Mesendoderm (in vitro differentiated cells): Measurements from ENCODE around the gene OR2T12. TPM values are rescaled to one million over a fixed set of nuclear protein-coding genes. Genes with fewer than 3 reads are reported as not detected.
"Not testable (repeated sequence)": the region's sequence is repeated elsewhere in the genome, so short reads cannot be mapped to it uniquely, and the experiment has no call there.

Source experiments
- DNase-seq: peaks from one replicate; pipeline ENCODE4 v3.0.0; 2013
- H2AK5ac ChIP-seq: 2 replicates; pipeline ENCODE4 v1.6.1; 2013; ENCODE audit warnings: low read length, inconsistent platforms
- H2BK120ac ChIP-seq: 2 replicates; pipeline ENCODE4 v1.6.1; 2013; ENCODE audit warnings: low read depth, mild to moderate bottlenecking, low read length, moderate library complexity, mixed read lengths
- H2BK15ac ChIP-seq: replicated peaks from 2 replicates; pipeline ENCODE4 v1.6.1; 2013; ENCODE audit warnings: low read depth, mild to moderate bottlenecking, moderate library complexity
- H2BK5ac ChIP-seq: 2 replicates; pipeline ENCODE4 v1.6.1; 2013; ENCODE audit warnings: low read length, inconsistent platforms
- H3K18ac ChIP-seq: 2 replicates; pipeline ENCODE4 v1.6.1; 2013; ENCODE audit warnings: mild to moderate bottlenecking, low read length, mixed read lengths
- H3K23ac ChIP-seq: one replicate; pipeline ENCODE4 v1.6.1; 2013; ENCODE audit warnings: low read length
- H3K27ac ChIP-seq: 2 replicates; pipeline ENCODE4 v1.5.1; 2013; ENCODE audit warnings: low read depth, mild to moderate bottlenecking, inconsistent platforms, low read length, moderate library complexity
- H3K27me3 ChIP-seq: 2 replicates; pipeline ENCODE4 v1.6.1; 2013; ENCODE audit warnings: low read length, control low read depth, mild to moderate bottlenecking, inconsistent platforms; ENCODE audit not compliant: insufficient read depth, poor library complexity
- H3K36me3 ChIP-seq: 2 replicates; pipeline ENCODE4 v1.6.1; 2013; ENCODE audit warnings: low read length, inconsistent platforms; ENCODE audit not compliant: control insufficient read depth, insufficient read depth
- H3K4ac ChIP-seq: one replicate; pipeline ENCODE4 v1.6.1; 2013; ENCODE audit warnings: low read depth, mild to moderate bottlenecking, low read length, moderate library complexity
- H3K4me1 ChIP-seq: 2 replicates; pipeline ENCODE4 v1.6.1; 2013; ENCODE audit warnings: low read depth, low read length, inconsistent platforms; ENCODE audit not compliant: control insufficient read depth
- H3K4me2 ChIP-seq: 2 replicates; pipeline ENCODE4 v1.6.1; 2013; ENCODE audit warnings: low read length
- H3K4me3 ChIP-seq: 2 replicates; pipeline ENCODE4 v1.5.1; 2013; ENCODE audit warnings: mild to moderate bottlenecking, low read length
- H3K56ac ChIP-seq: one replicate; pipeline ENCODE4 v1.6.1; 2013; ENCODE audit warnings: low read length
- H3K79me1 ChIP-seq: 2 replicates; pipeline ENCODE4 v1.6.1; 2013; ENCODE audit warnings: low read length, inconsistent platforms
- H3K79me2 ChIP-seq: 2 replicates; pipeline ENCODE4 v1.6.1; 2013; ENCODE audit warnings: mild to moderate bottlenecking, low read length; ENCODE audit not compliant: control insufficient read depth, insufficient read depth
- H3K9ac ChIP-seq: 2 replicates; pipeline ENCODE4 v1.6.1; 2013; ENCODE audit warnings: low read length, inconsistent platforms
- H4K5ac ChIP-seq: one replicate; pipeline ENCODE4 v1.6.1; 2013; ENCODE audit warnings: low read length
- H4K8ac ChIP-seq: one replicate; pipeline ENCODE4 v1.6.1; 2013; ENCODE audit warnings: low read depth, mild to moderate bottlenecking, control low read depth, low read length, moderate library complexity
- WGBS: extraction: QIAGEN DNeasy Blood & Tissue Kit; methylation state at CpG from one replicate; pipeline ENCODE4 v1.1.7; 2013; ENCODE audit warnings: low lambda C conversion rate, missing lambda C conversion rate; ENCODE audit not compliant: insufficient coverage; ENCODE audit errors: extremely low coverage; 5-methylcytosine and 5-hydroxymethylcytosine counted together
- polyA plus RNA-seq, 2 experiments: library from polyadenylated mRNA; stranded (reverse); fragments of 200-250 nt; gene quantifications; one replicate each; pipeline ENCODE4 v1.2.3, GENCODE V29; 2013

OR2T12 gene
- polyA plus RNA-seq (2013, experiment 1 of 2), result not detected
- polyA plus RNA-seq (2013, experiment 2 of 2), result not detected

GRCh38 chr1:248303324-248303723 lies at the start of gene OR2T12:
TSS of gene OR2T12 (minus strand) at chr1:248303424. CDS start at chr1:248295578, 7,846 bp downstream.
- Histone ChIP-seq H3K18ac (no peak within 1 kb of the TSS), H3K4me3 (no peak within 1 kb of the TSS), H3K27me3 (no peaks in the 10 kb centered on the region), H3K79me2 (no peaks in the 10 kb centered on the region), H3K27ac (no peak within 1 kb of the TSS), H3K23ac (no peak within 1 kb of the TSS), H3K4me2 (no peak within 1 kb of the TSS), H3K9ac (no peak within 1 kb of the TSS), H3K56ac (no peak within 1 kb of the TSS), H3K4ac (no peak within 1 kb of the TSS), H2BK120ac (no peak within 1 kb of the TSS), H2AK5ac (no peak within 1 kb of the TSS), H4K8ac (no peak within 1 kb of the TSS), H2BK15ac (no peak within 1 kb of the TSS), H4K5ac (no peak within 1 kb of the TSS), H3K4me1 (no peaks in the 10 kb centered on the region), H3K79me1 (no peaks in the 10 kb centered on the region), H2BK5ac (no peak within 1 kb of the TSS), H3K36me3 (no peaks in the 10 kb centered on the region)
- DNase-seq, result no peak
- no CpG with 5 or more reads among the region's 1 CpG for WGBS

GRCh38 chr1:248348475-248348874 lies 45.3 kb upstream of the OR2T12 start, which contains the start of gene OR14C36:
TSS of gene OR14C36 (plus strand) at chr1:248348775. CDS start at chr1:248348775, 0 bp downstream.
- Histone ChIP-seq H3K4ac (no peak within 1 kb of the TSS), H3K18ac (no peak within 1 kb of the TSS), H3K27ac (no peak within 1 kb of the TSS), H3K36me3 (no peaks in the 10 kb centered on the region), H2BK120ac (no peak within 1 kb of the TSS), H3K27me3 (no peaks in the 10 kb centered on the region), H4K5ac (no peak within 1 kb of the TSS), H3K56ac (no peak within 1 kb of the TSS), H3K4me2 (no peak within 1 kb of the TSS), H3K79me2 (no peaks in the 10 kb centered on the region), H3K4me3 (no peak within 1 kb of the TSS), H2AK5ac (no peak within 1 kb of the TSS), H3K4me1 (no peaks in the 10 kb centered on the region), H3K79me1 (no peaks in the 10 kb centered on the region), H4K8ac (no peak within 1 kb of the TSS), H3K9ac (no peak within 1 kb of the TSS), H3K23ac (no peak within 1 kb of the TSS), H2BK5ac (no peak within 1 kb of the TSS), H2BK15ac (no peak within 1 kb of the TSS)
- no CpG with 5 or more reads among the region's 4 CpGs for WGBS
- DNase-seq, result no peak

GRCh38 chr1:248343451-248343850 lies 40.2 kb upstream of the OR2T12 start:
- H3K4me2 ChIP-seq, result no peak overlapping the region
- H3K9ac ChIP-seq, result no peak overlapping the region
- H3K18ac ChIP-seq, result no peak overlapping the region
- H3K23ac ChIP-seq, result no peak overlapping the region
- no peak overlapping the region for H2BK120ac ChIP-seq
- no peak for DNase-seq
- no peak overlapping the region for H4K8ac ChIP-seq
- H3K4me3 ChIP-seq, result no peak overlapping the region
- no peaks in the 10 kb centered on the region for H3K79me2 ChIP-seq
- H3K4ac ChIP-seq, result no peak overlapping the region
- no peak overlapping the region for H2AK5ac ChIP-seq
- H3K36me3 ChIP-seq, result no peaks in the 10 kb centered on the region
- no peak overlapping the region for H2BK5ac ChIP-seq
- no peak overlapping the region for H4K5ac ChIP-seq
- no peaks in the 10 kb centered on the region for H3K79me1 ChIP-seq
- no peak overlapping the region for H2BK15ac ChIP-seq
- H3K56ac ChIP-seq, result no peak overlapping the region
- WGBS, result no CpG with 5 or more reads among the region's 3 CpGs
- H3K27ac ChIP-seq, result no peak overlapping the region
- H3K27me3 ChIP-seq, result no peaks in the 10 kb centered on the region
- H3K4me1 ChIP-seq, result no peaks in the 10 kb centered on the region

GRCh38 chr1:248324468-248324867 lies 21.2 kb upstream of the OR2T12 start, which contains the start of gene OR2M7:
TSS of gene OR2M7 (minus strand) at chr1:248324568. CDS start at chr1:248324568, 0 bp downstream.
- no peak within 1 kb of the TSS for H3K56ac ChIP-seq
- H2BK5ac ChIP-seq, result no peak within 1 kb of the TSS
- no peaks in the 10 kb centered on the region for H3K79me2 ChIP-seq
- H3K36me3 ChIP-seq, result no peaks in the 10 kb centered on the region
- H2AK5ac ChIP-seq, result no peak within 1 kb of the TSS
- H3K4me3 ChIP-seq, result no peak within 1 kb of the TSS
- no peak within 1 kb of the TSS for H2BK120ac ChIP-seq
- H3K4me2 ChIP-seq, result no peak within 1 kb of the TSS
- H3K79me1 ChIP-seq, result no peaks in the 10 kb centered on the region
- H2BK15ac ChIP-seq, result no peak within 1 kb of the TSS
- H3K9ac ChIP-seq, result no peak within 1 kb of the TSS
- H4K5ac ChIP-seq, result no peak within 1 kb of the TSS
- no peaks in the 10 kb centered on the region for H3K4me1 ChIP-seq
- H4K8ac ChIP-seq, result no peak within 1 kb of the TSS
- no peaks in the 10 kb centered on the region for H3K27me3 ChIP-seq
- WGBS, result no CpG with 5 or more reads among the region's 1 CpG
- H3K27ac ChIP-seq, result no peak within 1 kb of the TSS
- no peak for DNase-seq
- H3K4ac ChIP-seq, result no peak within 1 kb of the TSS
- H3K23ac ChIP-seq, result no peak within 1 kb of the TSS
- H3K18ac ChIP-seq, result no peak within 1 kb of the TSS

GRCh38 chr1:248316796-248317195 lies 13.6 kb upstream of the OR2T12 start:
- no CpG with 5 or more reads among the region's 11 CpGs for WGBS
- Histone ChIP-seq H2BK120ac (no peak overlapping the region), H4K5ac (no peak overlapping the region), H2BK5ac (no peak overlapping the region), H3K79me1 (no peaks in the 10 kb centered on the region), H3K4me1 (no peaks in the 10 kb centered on the region), H3K27me3 (no peaks in the 10 kb centered on the region), H2BK15ac (no peak overlapping the region), H3K79me2 (no peaks in the 10 kb centered on the region), H3K27ac (no peak overlapping the region), H2AK5ac (no peak overlapping the region), H3K36me3 (no peaks in the 10 kb centered on the region), H4K8ac (no peak overlapping the region), H3K9ac (no peak overlapping the region), H3K23ac (no peak overlapping the region), H3K4me3 (no peak overlapping the region), H3K4me2 (no peak overlapping the region), H3K18ac (no peak overlapping the region), H3K56ac (no peak overlapping the region), H3K4ac (no peak overlapping the region)
- DNase-seq, result no peak

- H2AK5ac ChIP-seq, H3K27me3 ChIP-seq, H4K5ac ChIP-seq, H3K18ac ChIP-seq, H3K4me3 ChIP-seq, H3K27ac ChIP-seq, H3K79me1 ChIP-seq, H4K8ac ChIP-seq, H3K4me1 ChIP-seq, DNase-seq, H3K9ac ChIP-seq, H3K56ac ChIP-seq, H3K36me3 ChIP-seq, H2BK5ac ChIP-seq, H3K23ac ChIP-seq, H3K4ac ChIP-seq, H3K4me2 ChIP-seq, H2BK120ac ChIP-seq, H3K79me2 ChIP-seq, H2BK15ac ChIP-seq: not testable (repeated sequence)
- WGBS, result no CpG with 5 or more reads among the region's 15 CpGs
These were observed 3.5 kb upstream of the OR2T12 start for GRCh38 chr1:248306740-248307139.
